H1 (cell line): ENCODE data around the gene TNIK. TPM values are rescaled to one million over a fixed set of nuclear protein-coding genes. Genes with fewer than 3 reads are reported as not detected.

ENCODE experiments used
- CTCF ChIA-PET: fragments of 300-600 bp; sonication (Branson Sonifier 250); formaldehyde crosslinking; loops from one replicate; lab custom pipeline; 2021; ENCODE audit not compliant: partially characterized antibody; lab: Charles Lee
- POLR2A ChIA-PET: fragments of 300-600 bp; sonication (Branson Sonifier 250); formaldehyde crosslinking; loops from one replicate; lab custom pipeline; 2021; ENCODE audit warnings: inconsistent platforms; ENCODE audit not compliant: partially characterized antibody; lab: Charles Lee
- DNase-seq, 2 experiments: peaks; one replicate each; pipeline versions ENCODE4 v3.0.0 to v3.0.0-alpha.2; 2010 to 2022; ENCODE audit warnings: low spot score in 2 of 2, low read depth in 1 of 2, mixed read lengths in 1 of 2
- FAIRE-seq: peaks from 2 replicates; lab custom pipeline; 2011; peaks lifted over from hg19 to GRCh38; lab: Jason Lieb, UNC
- H2AFZ ChIP-seq: 2 replicates; pipeline ENCODE4 v1.8.1; 2012; ENCODE audit warnings: low read length, inconsistent platforms
- H2AK5ac ChIP-seq: 2 replicates; pipeline ENCODE4 v1.6.1; 2013; ENCODE audit warnings: low read depth, low read length
- H2BK120ac ChIP-seq: replicated peaks from 2 replicates; pipeline ENCODE3; 2013; ENCODE audit warnings: low read depth, low read length, inconsistent platforms
- H2BK12ac ChIP-seq: 2 replicates; pipeline ENCODE4 v1.6.1; 2013; ENCODE audit warnings: low read depth, low read length
- H2BK15ac ChIP-seq: 2 replicates; pipeline ENCODE4 v1.6.1; 2013; ENCODE audit warnings: low read length
- H2BK20ac ChIP-seq: 2 replicates; pipeline ENCODE4 v1.6.1; 2013; ENCODE audit warnings: low read length
- H2BK5ac ChIP-seq: 2 replicates; pipeline ENCODE4 v1.6.1; 2013; ENCODE audit warnings: low read depth, low read length
- H3K14ac ChIP-seq: 2 replicates; pipeline ENCODE4 v1.6.1; 2013; ENCODE audit warnings: inconsistent platforms; ENCODE audit not compliant: insufficient read length
- H3K18ac ChIP-seq: 2 replicates; pipeline ENCODE4 v1.6.1; 2013; ENCODE audit warnings: low read length; ENCODE audit errors: extremely low read depth
- H3K23ac ChIP-seq: 2 replicates; pipeline ENCODE4 v1.6.1; 2013; ENCODE audit warnings: inconsistent platforms; ENCODE audit not compliant: insufficient read length
- H3K23me2 ChIP-seq: 2 replicates; pipeline ENCODE4 v1.6.1; 2013; ENCODE audit warnings: low read depth, low read length
- H3K27ac ChIP-seq: 2 replicates; pipeline ENCODE4 v1.6.1; 2011; ENCODE audit warnings: low read depth, low read length, inconsistent platforms
- H3K27me3 ChIP-seq, 4 experiments: replicated peaks in 1 of 4; 1 replicate in 1 of 4; 2 replicates in 3 of 4; pipeline versions ENCODE4 v1.6.1 to v1.8.1; 2011 to 2013; ENCODE audit warnings: low read length in 3 of 4, mild to moderate bottlenecking in 3 of 4, inconsistent platforms in 2 of 4, mixed read lengths in 2 of 4, moderate library complexity in 1 of 4; ENCODE audit not compliant: control insufficient read depth in 3 of 4, insufficient read depth in 3 of 4; ENCODE audit errors: extremely low read depth in 1 of 4
- H3K36me3 ChIP-seq, 4 experiments: 2 replicates each; pipeline versions ENCODE4 v1.6.1 to v1.8.1; 2011 to 2013; ENCODE audit warnings: mild to moderate bottlenecking in 4 of 4, low read length in 3 of 4, moderate library complexity in 2 of 4, control low read depth in 1 of 4, inconsistent platforms in 1 of 4; ENCODE audit not compliant: insufficient read depth in 4 of 4, control insufficient read depth in 2 of 4
- H3K4ac ChIP-seq: replicated peaks from 2 replicates; pipeline ENCODE3; 2013; ENCODE audit warnings: low read length, low read depth, mixed read lengths, inconsistent platforms; ENCODE audit not compliant: insufficient read length
- H3K4me1 ChIP-seq, 4 experiments: replicated peaks in 1 of 4; 1 replicate in 1 of 4; 2 replicates in 3 of 4; pipeline versions ENCODE4 v1.6.1 to v1.8.1; 2011 to 2013; ENCODE audit warnings: low read length in 3 of 4, inconsistent platforms in 2 of 4, mixed read lengths in 1 of 4; ENCODE audit not compliant: insufficient read depth in 4 of 4, control insufficient read depth in 3 of 4
- H3K4me2 ChIP-seq, 2 experiments: 2 replicates each; pipeline versions ENCODE4 v1.6.1 to v1.8.1; 2011 to 2013; ENCODE audit warnings: low read depth in 2 of 2, low read length in 2 of 2, control low read depth in 1 of 2, inconsistent platforms in 1 of 2, mild to moderate bottlenecking in 1 of 2; ENCODE audit not compliant: insufficient read depth in 1 of 2
- H3K4me3 ChIP-seq, 4 experiments: fragments of 200-600, 300-600 bp in 1 of 4; sonication (generic), shearing (Covaris generic), sonication (Bioruptor Twin) in 1 of 4; 2 replicates each; pipeline versions ENCODE4 v1.5.1 to v1.8.1; 2011 to 2016; ENCODE audit warnings: low read length in 4 of 4, low read depth in 3 of 4, control low read depth in 2 of 4, inconsistent platforms in 2 of 4, mild to moderate bottlenecking in 2 of 4, mixed read lengths in 1 of 4, moderate library complexity in 1 of 4; ENCODE audit not compliant: insufficient read depth in 2 of 4; ENCODE audit errors: extremely low read depth in 1 of 4
- H3K56ac ChIP-seq: replicated peaks from 2 replicates; pipeline ENCODE3; 2013; ENCODE audit warnings: low read depth, mild to moderate bottlenecking, mixed read lengths, low read length, inconsistent platforms; ENCODE audit not compliant: insufficient read length
- H3K79me1 ChIP-seq: 2 replicates; pipeline ENCODE4 v1.6.1; 2013; ENCODE audit warnings: low read depth, low read length, control low read depth
- H3K79me2 ChIP-seq, 2 experiments: 2 replicates each; pipeline versions ENCODE4 v1.6.1 to v1.8.1; 2012 to 2013; ENCODE audit warnings: low read length in 2 of 2, mild to moderate bottlenecking in 2 of 2, inconsistent platforms in 1 of 2; ENCODE audit not compliant: insufficient read depth in 2 of 2, control insufficient read depth in 1 of 2
- H3K9ac ChIP-seq, 4 experiments: replicated peaks in 1 of 4; 1 replicate in 1 of 4; 2 replicates in 3 of 4; pipeline versions ENCODE4 v1.6.1 to v1.8.1; 2011 to 2013; ENCODE audit warnings: low read depth in 3 of 4, low read length in 3 of 4, control low read depth in 2 of 4, mild to moderate bottlenecking in 2 of 4, moderate library complexity in 2 of 4, inconsistent platforms in 1 of 4; ENCODE audit errors: extremely low read depth in 1 of 4
- H3K9me3 ChIP-seq, 2 experiments: 2 replicates each; pipeline versions ENCODE4 v1.6.1 to v1.8.1; 2012 to 2013; ENCODE audit warnings: mild to moderate bottlenecking in 2 of 2, moderate library complexity in 2 of 2, control low read depth in 1 of 2, inconsistent platforms in 1 of 2, low read depth in 1 of 2, low read length in 1 of 2, mixed read lengths in 1 of 2; ENCODE audit not compliant: insufficient read depth in 2 of 2
- H4K20me1 ChIP-seq, 2 experiments: replicated peaks in 1 of 2; 2 replicates each; pipeline versions ENCODE3 to v1.8.1; 2011 to 2013; ENCODE audit warnings: inconsistent platforms in 2 of 2, low read length in 2 of 2, mild to moderate bottlenecking in 1 of 2; ENCODE audit not compliant: insufficient read depth in 2 of 2, control insufficient read depth in 1 of 2
- H4K5ac ChIP-seq: 2 replicates; pipeline ENCODE4 v1.6.1; 2013; ENCODE audit warnings: low read length, low read depth, mixed read lengths, inconsistent platforms; ENCODE audit not compliant: insufficient read length
- H4K8ac ChIP-seq: 2 replicates; pipeline ENCODE4 v1.8.0; 2013; ENCODE audit warnings: mild to moderate bottlenecking, moderate library complexity, low read length, inconsistent platforms; ENCODE audit not compliant: insufficient read depth; ENCODE audit errors: extremely low read depth
- H4K91ac ChIP-seq: replicated peaks from 2 replicates; pipeline ENCODE3; 2013; ENCODE audit warnings: low read length, mixed read lengths, inconsistent platforms; ENCODE audit not compliant: insufficient read length
- CEBPB ChIP-seq: IDR thresholded peaks from 2 replicates; pipeline ENCODE4 v1.6.1; 2012; ENCODE audit warnings: low read depth, low read length
- CHD2 ChIP-seq: IDR thresholded peaks from 2 replicates; pipeline ENCODE4 v1.6.1; 2012; ENCODE audit warnings: low read length, improper control_type of control experiment
- GABPA ChIP-seq: IDR thresholded peaks from 2 replicates; pipeline ENCODE4 v1.6.1; 2011; ENCODE audit warnings: mild to moderate bottlenecking, low read length, moderate library complexity, borderline replicate concordance; ENCODE audit not compliant: insufficient read depth
- HDAC6 ChIP-seq: IDR thresholded peaks from one replicate; pipeline ENCODE4 v1.7.1; 2012; ENCODE audit warnings: low read depth, mild to moderate bottlenecking, inconsistent platforms, low read length, moderate library complexity
- SRF ChIP-seq: IDR thresholded peaks from 2 replicates; pipeline ENCODE4 v1.6.1; 2011; ENCODE audit warnings: mild to moderate bottlenecking, low read depth, low read length, moderate library complexity
- TAF1 ChIP-seq: IDR thresholded peaks from 2 replicates; pipeline ENCODE4 v1.6.1; 2011; ENCODE audit warnings: mild to moderate bottlenecking, low read depth, low read length
- TAF7 ChIP-seq: optimal IDR thresholded peaks from 2 replicates; pipeline ENCODE3; 2011; ENCODE audit warnings: low read depth, mild to moderate bottlenecking, inconsistent platforms, low read length, moderate library complexity, borderline replicate concordance
- WGBS, 2 experiments: shearing (Covaris generic) in 1 of 2; methylation state at CpG; one replicate each; pipeline versions ENCODE4 v1.1.6 to v1.1.7; 2013 to 2015; ENCODE audit warnings: low lambda C conversion rate in 2 of 2, mixed read lengths in 2 of 2, inconsistent platforms in 1 of 2, low coverage in 1 of 2, missing lambda C conversion rate in 1 of 2; ENCODE audit not compliant: insufficient replicate concordance in 2 of 2, insufficient coverage in 1 of 2, insufficient read length in 1 of 2; ENCODE audit errors: extremely low coverage in 1 of 2, missing lambda C conversion rate in 1 of 2; 5-methylcytosine and 5-hydroxymethylcytosine counted together
- polyA plus RNA-seq, 7 experiments: library from polyadenylated mRNA; depleted of rRNA in 3 of 7; stranded (reverse) in 5 of 7; unstranded in 2 of 7; fragments of >200 nt in 5 of 7; fragments of 200-250 nt in 2 of 7; gene quantifications; 1 replicate in 5 of 7; 2 replicates in 1 of 7; 4 replicates in 1 of 7; pipeline versions ENCODE4 v1.2.1 to v1.2.3, GENCODE V29; 2011 to 2013; ENCODE audit warnings: missing spikeins in 2 of 7, mixed read lengths in 2 of 7
- total RNA-seq: library from RNA; stranded (reverse); fragmentation: NEBNext Ultra II Directional; extraction: Animal tissue kit (Norgen Biotek cat#: 25700); gene quantifications from 2 replicates; pipeline ENCODE4 v1.2.1, GENCODE V29; 2021

The TNIK gene
- total and polyA plus RNA-seq, 2 of the 8 experiments (the other 6 are each of a cell fraction or from before 2014, with no cell fraction given): 7.4 to 42.0 TPM

DNA sequence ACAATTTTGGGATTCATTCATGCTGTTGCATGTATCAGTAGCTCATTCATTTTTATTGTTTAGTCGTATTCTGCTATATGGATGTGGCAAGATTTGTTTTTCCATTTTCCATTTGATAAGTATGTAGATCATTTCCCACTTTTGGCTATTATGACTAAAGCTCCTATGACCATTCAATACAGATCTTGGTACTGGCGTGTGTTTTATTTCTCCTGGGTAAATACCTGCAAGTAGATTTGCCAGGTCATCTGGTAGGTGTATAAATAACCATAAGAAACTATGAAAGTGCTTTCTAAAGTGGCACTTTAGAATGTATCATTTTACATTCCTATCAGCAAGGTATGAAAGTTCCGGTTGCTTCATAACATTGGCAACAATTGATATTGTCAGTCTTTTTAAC is 124.6 kb downstream of the TNIK start:
- Histone ChIP-seq H3K4me3 (no peak overlapping the region), H3K23me2 (no peaks in the 10 kb centered on the region), H2BK12ac (no peak overlapping the region), H3K23ac (no peak overlapping the region), H2BK20ac (no peak overlapping the region), H4K8ac (no peak overlapping the region), H4K20me1 (no peaks in the 10 kb centered on the region), H3K9ac (no peak overlapping the region), H2BK5ac (no peak overlapping the region), H2BK120ac (no peak overlapping the region), H4K5ac (no peak overlapping the region), H2AFZ (no peak overlapping the region), H2BK15ac (no peak overlapping the region), H3K36me3 (no peaks in the 10 kb centered on the region), H3K18ac (no peak overlapping the region), H3K4me2 (no peak overlapping the region), H3K79me2 (peaks cover 0 to 3% of the 10 kb centered on the region in 2 experiments; a peak in 1 of 4 replicates), H2AK5ac (no peak overlapping the region), H4K91ac (no peak overlapping the region), H3K56ac (no peak overlapping the region), H3K4me1 (peaks cover 0 to 5% (median 2%) of the 10 kb centered on the region in 4 experiments; a peak in 4 of 7 replicates), H3K27me3 (no peaks in the 10 kb centered on the region), H3K79me1 (no peaks in the 10 kb centered on the region), H3K14ac (no peak overlapping the region), H3K27ac (no peak overlapping the region), H3K9me3 (no peaks in the 10 kb centered on the region), H3K4ac (no peak overlapping the region)
- ChIA-PET POLR2A (interaction anchor here (0.6 kb wide), 1 partner anchor 23 kb away, joined by 3 read pairs; no protein-coding TSS in a partner anchor), CTCF (interaction anchor here (0.6 kb wide), 1 partner anchor 920 kb away, joined by 3 read pairs; no protein-coding TSS in a partner anchor)
- no peak for DNase-seq
- no peak for FAIRE-seq
- TF ChIP-seq SRF: no peak
- TF ChIP-seq GABPA: no peak
- TF ChIP-seq CHD2: no peak
- no peak for TF ChIP-seq CEBPB
- TF ChIP-seq HDAC6: no peak
- no peak for TF ChIP-seq TAF1
- no peak for TF ChIP-seq TAF7
- 90% methylated on average over 3 of the region's 3 CpGs; no CpG with 5 or more reads in 1 of the 2 experiments for WGBS, 2 experiments
